Activated T-helper 1 cell treated with anti-CD3 and anti-CD28 coated beads, Interleukin-2, amount 50 U/mL, for 16 hours (primary cell): ENCODE data around the gene DPP6.
"Not testable (repeated sequence)": the region's sequence is repeated elsewhere in the genome, so short reads cannot be mapped to it uniquely, and the experiment has no call there.

ENCODE experiments used
- DNase-seq, 2 donors: peaks; one replicate each; pipeline ENCODE4 v3.0.0-alpha.2; 2020; ENCODE audit warnings: low read depth in 1 of 2, low spot score in 1 of 2

The DPP6 gene

DNA sequence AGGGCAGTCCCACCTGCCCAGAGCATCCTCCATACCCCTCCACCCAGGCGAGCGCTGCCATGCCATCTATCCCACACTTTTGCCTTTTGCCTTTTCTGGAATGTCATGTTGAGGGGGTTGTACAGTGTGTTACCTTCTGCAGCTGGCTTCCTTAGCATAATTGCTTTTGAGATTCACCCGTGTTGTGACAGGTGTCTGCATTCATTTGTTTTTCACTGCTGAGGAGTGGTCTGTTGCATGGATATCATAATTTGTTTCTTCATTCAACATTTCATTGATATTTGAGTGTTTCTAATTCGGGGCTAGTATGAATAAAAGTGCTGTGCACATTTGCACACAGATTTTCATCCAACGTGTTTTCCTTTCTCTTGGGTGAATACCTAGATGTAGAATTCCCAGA lies 596.8 kb downstream of the DPP6 start:
- DNase-seq, result no peak

- no peak for DNase-seq
Observed at GRCh38 chr7:154649434-154649833, 597.2 kb downstream of the DPP6 start.

DNA sequence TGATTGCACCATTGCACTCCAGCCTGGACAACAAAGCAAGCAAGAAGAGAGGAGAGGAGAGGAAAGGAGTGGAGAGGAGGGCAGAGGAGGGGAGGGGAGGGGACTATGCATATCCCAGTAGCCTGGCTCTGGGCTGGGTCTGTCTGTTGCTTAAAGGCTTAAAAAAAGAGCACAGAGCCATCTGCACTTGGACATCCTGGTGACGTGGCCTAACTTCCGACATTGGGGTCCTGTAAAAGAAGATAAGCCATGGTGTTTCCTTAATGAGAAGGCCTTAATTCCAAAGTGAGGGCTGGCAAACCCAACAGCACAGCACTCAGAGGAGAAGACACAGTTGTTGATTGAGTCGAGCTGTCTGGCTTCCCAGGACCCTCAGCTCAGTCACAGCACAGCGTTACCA lies 598.1 kb downstream of the DPP6 start:
- no peak for DNase-seq

DNA sequence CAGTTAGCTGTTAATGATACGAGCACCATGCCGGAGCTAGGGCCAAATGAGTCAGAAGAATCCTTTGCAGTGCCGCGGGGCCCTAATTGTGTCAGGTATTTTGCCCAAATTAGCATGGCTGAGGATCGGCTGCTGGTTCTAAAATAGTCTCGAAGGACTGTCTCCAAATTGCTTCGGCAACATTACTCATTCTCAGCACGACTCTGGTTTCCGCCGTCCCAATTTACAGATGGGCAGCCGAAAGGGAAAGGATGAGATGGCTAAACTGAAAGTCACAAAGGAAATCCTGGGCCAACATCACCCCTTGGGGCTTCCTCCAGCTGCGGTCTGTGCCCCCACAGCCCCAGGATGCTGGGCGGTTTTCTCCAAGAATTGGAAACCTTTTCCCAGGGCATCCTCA lies 599.3 kb downstream of the DPP6 start:
- no peak for DNase-seq

DNA sequence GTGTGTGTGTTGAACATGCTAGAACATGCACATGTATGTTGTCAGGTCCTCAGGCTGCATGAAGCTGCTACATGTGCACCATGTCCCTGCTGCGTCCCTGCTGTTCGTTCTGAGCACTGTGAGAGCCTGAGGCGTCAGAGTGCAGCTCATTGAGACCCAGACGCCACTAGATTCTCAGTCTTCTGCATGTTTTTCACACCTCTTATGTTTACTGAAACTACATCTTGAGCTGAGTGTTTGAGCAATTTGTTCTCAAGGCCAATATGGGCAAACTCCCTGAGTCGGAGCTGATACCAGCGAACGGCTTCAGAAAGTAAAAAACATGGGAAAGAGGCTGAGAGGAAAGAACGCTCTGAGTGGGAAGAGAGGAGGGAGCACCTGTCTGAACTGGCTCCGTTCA lies 600.4 kb downstream of the DPP6 start:
- DNase-seq, result no peak

GRCh38 chr7:154653281-154653680 lies 601.1 kb downstream of the DPP6 start:
- DNase-seq, result no peak

DNA sequence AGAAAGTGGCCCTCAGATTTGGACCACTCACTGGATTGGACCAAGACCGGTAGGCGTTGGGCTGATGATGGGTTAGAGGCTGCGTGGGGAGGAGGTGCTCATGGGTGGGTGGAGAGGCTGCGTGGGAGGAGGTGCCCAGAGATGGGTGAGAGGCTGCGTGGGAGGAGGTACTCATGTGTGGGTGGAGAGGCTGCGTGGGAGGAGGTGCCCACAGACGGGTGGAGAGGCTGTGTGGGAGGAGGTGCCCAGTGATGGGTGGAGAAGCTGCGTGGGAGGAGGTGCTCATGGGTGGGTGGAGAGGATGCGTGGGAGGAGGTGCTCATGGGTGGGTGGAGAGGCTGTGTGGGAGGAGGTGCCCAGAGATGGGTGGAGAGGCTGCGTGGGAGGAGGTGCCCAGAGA lies 604.4 kb downstream of the DPP6 start:
- no peak for DNase-seq

GRCh38 chr7:154666768-154667167 lies 614.6 kb downstream of the DPP6 start:
- DNase-seq, result no peak

DNA sequence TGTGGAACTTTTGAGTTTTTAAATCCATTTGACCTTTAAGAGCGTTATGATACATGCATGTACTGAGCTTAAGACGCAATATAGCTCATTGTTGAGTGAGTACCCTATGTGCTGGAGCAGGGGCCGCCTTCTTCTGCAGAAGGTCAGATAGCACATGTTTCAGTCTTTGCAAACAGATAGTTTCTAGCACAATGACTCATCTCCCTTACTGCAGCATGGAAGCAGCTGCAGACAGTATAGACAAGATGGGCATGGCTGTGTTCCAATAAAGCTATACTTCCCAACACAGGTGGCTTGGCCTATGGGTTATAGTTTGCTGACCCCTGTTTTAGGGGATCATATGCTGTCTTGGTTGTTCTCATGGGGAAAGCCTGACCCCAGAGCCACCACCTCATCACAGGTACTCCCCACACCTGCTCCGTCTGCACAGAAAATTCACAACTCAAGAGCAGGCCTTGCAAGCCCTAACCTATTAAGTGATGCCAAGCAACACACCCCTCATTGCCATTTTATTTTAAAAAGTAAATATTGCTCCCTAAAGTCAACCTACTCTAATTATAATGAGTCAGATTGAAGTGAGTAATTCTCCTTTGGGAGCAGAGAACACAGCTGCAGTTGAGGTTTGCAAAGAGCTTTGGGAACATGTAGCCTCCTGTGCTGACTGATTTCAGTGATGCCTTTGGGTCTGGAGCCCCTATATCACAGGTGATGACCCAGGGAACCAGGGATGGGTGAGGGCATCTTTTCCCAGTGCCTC lies 620.6 kb downstream of the DPP6 start:
- DNase-seq, result no peak

DNA sequence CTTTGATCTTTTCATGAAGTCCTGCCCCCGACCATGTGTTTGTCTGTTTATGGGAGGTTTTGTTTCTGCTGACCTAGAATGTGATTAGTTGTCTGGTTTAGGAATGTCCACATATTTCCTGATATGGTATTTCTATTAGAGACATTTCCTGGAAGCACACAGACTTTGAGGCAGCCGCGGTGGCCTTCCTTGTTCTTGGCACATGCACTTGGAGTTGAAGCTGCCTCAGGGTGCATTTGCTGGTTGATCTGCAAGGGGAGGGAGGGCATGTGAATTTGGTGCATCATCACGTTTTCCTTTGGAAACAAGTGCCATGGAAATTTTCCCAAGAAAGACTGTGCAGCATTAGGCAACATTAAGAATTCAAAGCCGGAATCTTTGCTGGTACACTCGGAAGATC lies 622.0 kb downstream of the DPP6 start:
- no peak for DNase-seq

DNA sequence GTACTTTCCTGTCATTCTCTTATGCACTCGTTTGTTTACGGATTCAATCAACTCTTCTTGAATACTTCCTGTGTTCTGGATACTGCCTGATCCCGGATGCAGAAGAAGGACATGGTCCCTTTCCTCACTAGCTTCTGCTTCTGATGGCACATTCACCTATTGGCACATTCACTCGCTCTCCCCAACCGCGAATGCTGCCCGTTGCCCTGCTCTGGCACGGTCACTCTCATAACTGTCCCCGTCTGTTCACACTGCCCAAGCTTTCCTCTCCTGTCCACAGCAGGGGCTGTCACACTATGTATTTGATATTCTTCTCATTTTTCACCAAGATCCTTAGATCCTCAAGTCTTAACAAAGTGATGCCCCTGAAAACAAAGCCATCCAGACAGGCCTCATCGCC lies 623.4 kb downstream of the DPP6 start:
- no peak for DNase-seq

- DNase-seq, result not testable (repeated sequence)
Observed at GRCh38 chr7:154676033-154676421, 623.8 kb downstream of the DPP6 start.

GRCh38 chr7:154676422-154677073 lies 624.4 kb downstream of the DPP6 start:
- no peak for DNase-seq

- DNase-seq, result no peak
Observed at GRCh38 chr7:154677454-154677853, 625.3 kb downstream of the DPP6 start.

- not testable (repeated sequence) for DNase-seq
Observed at GRCh38 chr7:154678001-154678550, 625.9 kb downstream of the DPP6 start.

DNA sequence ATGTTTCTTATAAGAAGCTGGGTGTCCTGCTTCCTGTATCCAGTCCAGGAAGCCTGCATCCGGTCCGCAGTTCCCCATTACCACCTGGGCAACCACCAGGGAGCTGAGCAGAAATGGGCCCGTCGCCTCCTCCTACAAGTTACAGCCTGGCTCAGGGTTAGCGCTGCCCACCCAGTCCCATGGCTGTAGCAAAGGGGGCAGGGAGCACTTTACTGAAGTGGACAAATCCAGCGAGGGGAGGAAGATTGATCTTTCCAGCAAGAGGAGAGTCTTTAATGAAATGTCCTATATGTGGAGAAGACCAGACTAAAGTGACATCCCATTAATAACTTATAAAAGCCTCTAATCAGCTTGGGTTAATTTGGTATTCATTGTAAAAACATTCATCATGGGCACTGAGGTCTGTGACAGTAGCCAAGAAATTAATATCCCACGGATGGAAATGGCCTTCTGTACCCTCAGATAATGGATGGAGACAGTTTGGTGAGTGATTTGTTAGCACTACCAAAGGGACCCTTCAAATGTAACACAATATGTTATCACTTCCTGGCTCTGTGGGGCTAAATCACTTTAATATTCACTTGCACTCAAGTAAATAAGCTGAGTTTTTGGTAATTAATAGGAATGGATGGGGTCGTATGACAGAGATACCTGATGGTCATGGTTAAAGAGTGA lies 627.3 kb downstream of the DPP6 start:
- DNase-seq, result no peak

- no peak for DNase-seq
Observed at GRCh38 chr7:154680894-154681659, 628.9 kb downstream of the DPP6 start.

- no peak for DNase-seq
Observed at GRCh38 chr7:154682003-154682402, 629.8 kb downstream of the DPP6 start.

GRCh38 chr7:154684666-154685563 lies 632.7 kb downstream of the DPP6 start:
- no peak for DNase-seq

DNA sequence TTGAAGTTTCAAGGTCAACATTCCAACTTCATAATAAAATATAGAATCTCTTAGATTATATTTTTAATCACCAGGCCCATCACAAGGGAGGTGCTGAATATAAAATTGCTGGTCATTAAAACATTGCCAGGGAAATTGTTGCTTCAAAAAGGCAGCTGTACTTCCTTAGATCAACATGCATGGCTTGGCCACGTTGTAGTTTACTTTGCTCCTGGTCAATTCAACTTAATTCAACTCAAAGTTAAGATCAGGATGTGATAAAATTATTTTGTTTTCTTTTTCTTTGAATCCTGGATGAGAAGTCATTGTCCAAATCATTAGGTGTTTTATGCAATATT lies 633.3 kb downstream of the DPP6 start:
- no peak for DNase-seq
